ENCODE results near the gene MBNL1.
"Not testable (repeated sequence)": the region's sequence is repeated elsewhere in the genome, so short reads cannot be mapped to it uniquely, and the experiment has no call there.

DNA sequence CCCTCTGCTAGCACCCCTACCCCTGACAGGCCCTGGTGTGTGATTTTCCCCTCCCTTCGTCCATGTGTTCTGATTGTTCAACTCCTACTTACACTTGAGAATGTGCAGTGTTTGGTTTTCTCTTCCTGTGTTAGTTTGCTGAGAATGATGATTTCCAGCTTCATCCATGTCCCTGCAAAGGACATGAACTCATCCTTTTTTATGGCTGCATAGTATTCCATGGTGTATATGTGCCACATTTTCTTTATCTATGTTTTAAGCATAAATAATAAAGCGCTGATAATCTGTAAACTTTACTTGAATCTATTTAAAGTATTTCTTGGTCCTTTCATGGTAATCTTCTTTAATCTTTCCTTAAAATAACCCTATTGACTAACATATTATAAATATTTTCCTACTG lies 128.6 kb downstream of the MBNL1 start:
- TF ChIP-seq, protein P1, sequence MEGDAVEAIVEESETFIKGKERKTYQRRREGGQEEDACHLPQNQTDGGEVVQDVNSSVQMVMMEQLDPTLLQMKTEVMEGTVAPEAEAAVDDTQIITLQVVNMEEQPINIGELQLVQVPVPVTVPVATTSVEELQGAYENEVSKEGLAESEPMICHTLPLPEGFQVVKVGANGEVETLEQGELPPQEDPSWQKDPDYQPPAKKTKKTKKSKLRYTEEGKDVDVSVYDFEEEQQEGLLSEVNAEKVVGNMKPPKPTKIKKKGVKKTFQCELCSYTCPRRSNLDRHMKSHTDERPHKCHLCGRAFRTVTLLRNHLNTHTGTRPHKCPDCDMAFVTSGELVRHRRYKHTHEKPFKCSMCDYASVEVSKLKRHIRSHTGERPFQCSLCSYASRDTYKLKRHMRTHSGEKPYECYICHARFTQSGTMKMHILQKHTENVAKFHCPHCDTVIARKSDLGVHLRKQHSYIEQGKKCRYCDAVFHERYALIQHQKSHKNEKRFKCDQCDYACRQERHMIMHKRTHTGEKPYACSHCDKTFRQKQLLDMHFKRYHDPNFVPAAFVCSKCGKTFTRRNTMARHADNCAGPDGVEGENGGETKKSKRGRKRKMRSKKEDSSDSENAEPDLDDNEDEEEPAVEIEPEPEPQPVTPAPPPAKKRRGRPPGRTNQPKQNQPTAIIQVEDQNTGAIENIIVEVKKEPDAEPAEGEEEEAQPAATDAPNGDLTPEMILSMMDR (IDR thresholded peaks at IDR 0.05): not testable (repeated sequence)
- TF ChIP-seq ZFX (IDR thresholded peaks at IDR 0.05; ENCODE audit: borderline replicate concordance): not testable (repeated sequence)
